HS-5 (cell line): ENCODE data around the gene SETD7.
A peak's percentile ranks its signal among the peaks of the same experiment; 100 is the strongest.

ENCODE experiments used
- DNase-seq: peaks from one replicate; pipeline ENCODE4 v3.0.0-alpha.2; 2012; ENCODE audit warnings: low read depth

SETD7 gene

DNA sequence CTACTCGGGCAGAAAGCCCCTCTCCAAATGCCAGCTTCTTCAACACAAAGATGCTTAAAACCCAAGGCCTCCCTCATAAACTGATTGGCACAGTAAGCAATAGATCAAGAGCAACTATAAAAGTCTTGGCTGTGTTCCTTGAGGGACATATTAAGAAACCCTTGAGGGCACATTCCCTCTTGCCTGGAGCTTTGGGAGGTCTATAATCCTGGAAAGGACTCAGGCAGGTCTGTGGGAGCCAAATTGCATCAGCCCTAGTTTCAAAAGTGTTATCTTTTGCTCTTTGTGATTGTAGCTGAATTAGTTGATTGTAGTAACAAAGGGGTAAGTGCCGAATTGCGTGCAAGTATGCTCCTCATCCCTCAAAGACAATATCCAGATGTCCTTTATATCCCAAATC, 18.6 kb upstream of the SETD7 start:
- no peak for DNase-seq

DNA sequence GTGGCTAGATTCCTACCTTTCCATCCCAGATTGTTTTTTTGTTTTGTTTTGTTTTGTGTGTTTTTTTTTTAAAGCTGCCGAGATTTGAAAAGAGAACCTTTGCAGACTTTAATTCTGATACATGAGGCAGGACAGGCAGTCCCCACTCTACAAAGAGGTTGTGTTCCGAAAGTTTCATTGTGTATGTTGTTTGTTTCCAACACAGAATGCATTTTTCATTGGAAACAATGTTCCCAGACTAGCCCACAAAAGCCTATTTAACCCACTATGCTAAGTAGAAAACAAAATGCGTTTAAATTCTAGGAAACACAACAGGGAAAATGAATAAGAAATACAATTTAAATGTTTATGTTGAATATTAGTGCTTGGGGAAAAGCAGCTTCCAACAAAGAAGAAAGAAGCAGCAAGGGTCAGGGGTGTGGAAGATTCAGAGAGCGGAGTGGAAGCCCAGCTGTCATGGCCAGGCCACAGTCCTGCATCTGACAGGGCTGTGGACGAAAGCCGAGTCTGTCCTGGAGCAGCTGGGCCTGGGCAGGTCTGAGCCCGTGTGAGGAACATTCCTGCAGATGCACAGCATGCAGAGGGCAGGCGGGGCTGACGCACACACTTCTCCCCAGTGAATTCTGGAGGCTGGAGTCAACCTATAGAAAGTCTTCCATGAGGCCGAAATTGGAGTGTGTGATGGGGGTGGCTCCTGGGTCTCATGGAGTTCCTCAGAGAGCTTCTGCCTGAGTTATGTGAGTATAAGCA, 12.4 kb upstream of the SETD7 start:
- no peak for DNase-seq

DNA sequence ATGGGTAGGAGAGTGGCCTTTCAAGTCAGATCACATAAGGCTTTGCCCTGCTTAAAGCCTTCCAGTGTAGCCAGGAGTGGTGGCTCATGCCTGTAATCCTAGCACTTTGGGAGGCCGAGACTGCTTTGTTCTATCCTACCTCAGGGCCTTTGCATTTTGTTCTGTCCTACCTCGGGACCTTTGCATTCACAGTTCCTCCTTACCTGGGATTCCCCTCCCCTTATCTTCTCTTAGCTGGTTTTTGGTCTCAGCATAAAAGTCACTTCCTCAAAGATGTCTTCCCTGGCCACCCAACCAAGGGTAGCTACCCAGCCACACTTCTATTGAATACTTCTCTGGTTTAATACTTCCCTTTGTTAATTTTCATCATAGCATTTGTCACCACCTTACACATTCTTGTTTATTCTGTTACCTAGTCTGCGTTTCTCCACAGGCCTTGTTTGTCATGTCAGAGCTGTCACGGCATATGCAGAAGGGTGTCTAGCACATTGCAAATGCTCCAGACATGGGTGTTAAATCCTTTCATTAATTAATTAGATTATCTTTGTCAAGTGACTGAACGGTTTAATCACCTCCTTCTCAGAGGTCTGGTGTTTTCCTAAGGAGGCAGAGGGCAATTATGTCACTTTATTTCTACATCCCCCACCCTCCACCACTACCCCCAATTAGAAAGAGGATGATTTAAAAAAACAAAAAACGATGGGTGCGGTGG, 11.3 kb upstream of the SETD7 start:
- DNase-seq, result no peak

DNA sequence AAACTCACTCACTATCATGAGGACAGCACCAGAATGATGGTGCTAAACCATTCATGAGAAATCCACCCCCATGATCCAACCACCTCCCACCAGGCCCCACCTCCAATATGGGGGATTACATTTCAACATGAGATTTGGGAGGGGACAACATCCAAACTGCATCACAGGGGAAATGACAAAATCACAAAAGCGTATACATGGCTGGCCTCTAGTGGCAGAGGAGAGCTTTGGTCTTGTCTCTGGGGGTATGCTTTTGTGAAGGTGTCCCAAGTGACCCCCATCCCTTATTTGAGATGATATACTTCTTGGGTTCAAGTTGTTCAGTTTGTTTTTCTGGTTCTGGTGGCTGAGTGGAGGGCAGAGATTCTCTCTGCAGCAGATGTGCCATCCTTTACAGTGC, 8.5 kb upstream of the SETD7 start:
- no peak for DNase-seq

DNA sequence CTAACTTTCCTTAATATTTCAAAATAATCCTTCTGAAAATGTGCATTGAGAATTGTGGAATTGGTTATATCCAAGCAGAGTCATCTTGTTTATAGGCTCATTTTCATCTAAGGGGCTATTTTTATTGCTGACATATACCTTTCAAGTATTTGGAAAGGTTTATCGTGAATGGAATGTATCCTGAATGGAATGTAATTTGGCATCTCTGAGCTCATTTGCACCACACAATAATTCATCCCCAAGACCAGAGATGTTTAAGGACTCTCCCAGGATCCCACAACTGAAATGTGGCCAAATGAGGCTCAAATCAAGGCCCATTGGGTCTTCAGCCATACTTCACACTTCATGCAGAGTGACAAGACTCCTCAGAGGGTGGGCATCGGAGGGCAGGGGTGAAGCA, 7.5 kb upstream of the SETD7 start:
- no peak for DNase-seq

DNA sequence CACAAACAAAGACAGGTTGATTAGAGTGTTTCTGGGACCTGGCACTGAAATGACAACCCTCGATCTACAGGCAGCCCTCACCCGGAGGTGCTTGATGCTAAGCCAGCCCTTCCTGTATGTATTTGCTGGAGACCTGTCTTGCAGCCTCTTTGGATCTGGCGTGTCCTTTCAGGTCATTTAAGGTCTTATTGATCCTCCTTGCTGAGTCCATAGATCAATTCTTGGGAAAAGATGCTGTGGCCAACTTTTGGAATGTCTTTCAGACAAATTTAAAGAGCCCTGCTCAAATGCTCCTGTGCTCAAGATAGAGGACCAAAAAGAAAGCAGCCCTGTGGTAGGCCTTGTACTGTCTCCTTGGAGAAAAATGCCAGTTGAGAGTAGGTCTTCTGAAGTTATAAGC, 6.8 kb upstream of the SETD7 start:
- DNase-seq, result no peak

DNA sequence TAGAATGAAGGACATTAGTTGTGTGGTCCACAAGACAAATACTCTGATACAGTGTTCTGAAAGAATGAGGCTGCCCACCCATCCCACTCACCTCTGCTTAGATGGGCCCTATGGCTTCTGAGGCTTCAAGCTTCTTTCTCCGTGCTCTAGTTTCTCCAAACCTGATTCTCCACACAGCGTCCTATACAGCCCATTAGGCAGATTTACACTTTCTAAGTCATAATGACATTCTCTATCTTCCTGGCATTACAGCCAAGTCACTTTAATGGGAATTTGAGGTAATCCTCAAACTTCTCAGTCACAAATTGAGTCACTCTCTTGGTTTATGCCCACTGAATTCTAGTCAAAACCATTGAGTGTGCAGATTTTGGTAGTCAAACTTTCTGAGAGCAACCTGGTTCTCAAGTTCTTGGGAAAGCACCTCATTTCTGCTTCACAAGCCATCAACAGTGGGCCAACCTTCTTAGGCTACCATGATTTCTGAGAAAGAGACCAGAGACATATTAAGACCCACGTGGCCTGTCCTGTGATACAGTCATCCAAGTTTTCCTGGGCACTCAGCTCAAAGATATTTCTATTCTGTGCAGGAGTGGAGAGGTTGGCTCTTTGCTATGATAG, 6.2 kb upstream of the SETD7 start:
- DNase-seq, result no peak

DNA sequence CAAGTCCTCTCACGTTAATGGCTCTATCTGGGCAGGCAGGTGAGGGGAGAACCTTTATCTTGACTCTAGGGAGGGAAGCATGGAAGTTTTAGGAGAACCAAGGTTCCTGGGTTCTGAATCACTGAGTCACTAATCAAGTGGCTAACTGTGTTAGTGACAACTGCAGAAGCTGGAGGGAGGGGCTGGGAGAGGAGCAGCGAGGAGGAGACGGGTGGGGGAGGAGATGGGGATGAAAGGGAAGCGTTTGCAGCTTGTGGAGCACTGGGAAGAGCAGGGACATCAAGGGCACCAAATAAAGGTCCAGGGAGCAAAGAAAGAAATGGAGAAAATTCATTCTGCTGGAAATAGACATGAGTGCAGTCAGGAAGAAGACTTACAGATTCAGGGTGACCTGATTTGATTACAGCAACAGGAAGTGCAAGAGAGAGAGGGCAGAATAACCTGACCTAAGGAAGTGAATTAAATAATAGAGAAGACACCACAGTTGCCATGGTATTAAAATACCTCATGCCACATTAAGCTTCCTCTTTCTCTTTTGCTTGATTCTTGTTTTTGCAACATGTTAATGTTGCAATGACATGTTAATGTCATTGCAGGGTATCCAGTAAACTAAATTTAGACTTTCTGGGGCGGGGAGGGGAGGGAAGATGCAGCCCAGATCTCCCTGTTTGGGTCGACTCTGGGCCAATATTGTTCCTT, 4.5 kb upstream of the SETD7 start:
- no peak for DNase-seq

DNA sequence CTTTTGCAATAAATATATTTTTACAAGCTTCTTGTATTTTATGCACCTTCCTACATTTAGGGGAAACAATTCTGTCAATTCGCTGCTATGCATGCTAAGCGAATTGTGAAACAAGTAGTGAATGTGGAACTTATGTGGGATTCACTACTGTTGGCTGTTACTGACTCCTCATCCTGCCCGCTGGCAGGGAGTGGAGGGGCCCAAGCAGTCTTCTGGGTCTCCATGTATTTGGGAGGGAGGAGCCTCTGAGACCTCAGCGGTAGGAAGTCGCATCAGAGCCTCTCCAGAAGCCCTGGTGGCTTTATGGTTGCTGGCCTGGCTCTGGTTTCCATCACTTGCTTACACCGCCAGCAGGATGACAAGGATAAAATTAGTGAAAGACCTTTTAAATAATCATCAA, 3.7 kb upstream of the SETD7 start:
- no peak for DNase-seq

DNA sequence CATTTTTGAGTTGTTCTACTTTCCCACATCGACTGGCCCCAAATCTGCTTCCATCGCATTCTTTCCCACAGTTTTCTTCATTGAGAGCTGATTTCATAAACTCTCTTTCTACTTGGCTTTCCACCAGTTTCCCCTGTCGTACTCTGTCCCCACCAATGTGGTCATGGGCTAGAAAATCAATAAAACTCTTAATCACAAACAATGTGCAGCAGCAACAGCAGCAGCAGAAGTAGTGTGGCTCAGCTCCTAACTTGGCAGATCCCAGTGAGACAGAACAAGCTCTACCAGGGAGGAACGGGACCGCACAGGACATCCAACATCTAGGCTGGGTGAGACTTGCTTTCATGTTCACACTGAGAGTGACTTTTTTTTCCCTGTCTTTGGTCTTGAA, 3.1 kb upstream of the SETD7 start:
- no peak for DNase-seq

DNA sequence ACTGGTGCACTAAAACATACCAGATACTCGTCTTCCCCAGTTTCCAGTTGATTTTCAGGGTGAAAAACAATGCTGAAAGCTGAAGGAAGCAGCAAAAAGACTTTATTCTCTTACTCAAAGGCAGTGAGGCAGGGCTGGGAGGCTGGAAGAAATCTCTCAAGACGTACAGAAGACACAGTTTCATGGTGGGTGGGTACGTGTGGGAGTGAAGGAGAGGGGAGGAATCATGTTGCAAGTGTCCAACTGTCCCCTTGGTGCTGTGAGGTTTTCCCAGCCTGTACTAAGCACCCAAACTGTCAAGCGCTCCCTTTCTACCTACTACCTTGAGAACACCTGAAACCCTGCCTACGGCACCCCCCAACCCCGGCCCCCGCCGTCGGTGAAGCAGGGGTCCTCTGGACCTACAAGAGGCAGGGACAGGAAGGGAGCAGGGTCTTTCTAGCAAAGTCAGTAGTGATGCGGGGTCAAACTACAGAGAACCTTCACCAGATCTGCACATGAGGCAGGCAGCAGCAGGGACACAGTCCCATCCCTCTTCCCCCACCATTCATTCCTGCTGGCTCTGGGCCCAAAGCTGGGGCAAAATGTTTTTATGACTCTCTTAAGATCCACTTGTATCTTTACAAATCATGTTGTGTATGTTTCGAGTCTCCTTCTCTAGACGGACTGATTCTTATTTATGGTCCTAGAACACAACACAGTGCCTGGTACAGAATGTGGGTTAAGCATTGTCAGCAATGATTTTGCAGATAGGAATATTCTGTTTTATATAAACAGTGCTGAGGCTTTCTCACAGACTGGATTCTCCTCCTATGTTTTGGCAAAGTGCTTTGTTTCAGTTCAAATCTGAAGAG, 2.4 kb upstream of the SETD7 start:
- no peak for DNase-seq

DNA sequence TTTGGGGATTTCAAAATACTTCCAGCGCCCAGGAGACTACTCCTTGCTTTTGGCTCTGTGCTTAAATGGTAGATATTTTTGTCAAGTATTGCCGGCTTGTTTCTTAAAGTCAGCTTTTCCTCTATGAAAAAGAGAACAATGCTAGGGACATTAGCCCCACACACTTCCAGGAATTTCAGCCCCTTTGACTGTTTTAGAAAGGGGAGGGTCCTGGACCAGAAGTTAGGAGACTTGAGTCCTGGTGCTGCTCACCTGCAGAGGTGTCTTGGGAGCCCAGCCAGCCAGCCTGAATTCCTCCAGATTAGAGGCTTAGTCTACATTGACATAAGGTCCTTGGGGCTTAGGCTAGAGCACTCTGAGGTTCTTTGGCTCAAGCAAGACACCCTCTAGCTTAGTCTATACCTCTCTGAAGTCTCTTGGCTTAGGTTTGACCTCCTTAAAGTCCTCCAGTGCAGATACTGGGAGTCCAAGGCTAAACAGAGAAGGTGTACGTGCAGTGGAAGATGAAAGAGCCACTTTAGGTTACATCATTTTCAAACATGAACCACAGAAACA, 1.6 kb upstream of the SETD7 start:
- DNase-seq, result no peak

DNA sequence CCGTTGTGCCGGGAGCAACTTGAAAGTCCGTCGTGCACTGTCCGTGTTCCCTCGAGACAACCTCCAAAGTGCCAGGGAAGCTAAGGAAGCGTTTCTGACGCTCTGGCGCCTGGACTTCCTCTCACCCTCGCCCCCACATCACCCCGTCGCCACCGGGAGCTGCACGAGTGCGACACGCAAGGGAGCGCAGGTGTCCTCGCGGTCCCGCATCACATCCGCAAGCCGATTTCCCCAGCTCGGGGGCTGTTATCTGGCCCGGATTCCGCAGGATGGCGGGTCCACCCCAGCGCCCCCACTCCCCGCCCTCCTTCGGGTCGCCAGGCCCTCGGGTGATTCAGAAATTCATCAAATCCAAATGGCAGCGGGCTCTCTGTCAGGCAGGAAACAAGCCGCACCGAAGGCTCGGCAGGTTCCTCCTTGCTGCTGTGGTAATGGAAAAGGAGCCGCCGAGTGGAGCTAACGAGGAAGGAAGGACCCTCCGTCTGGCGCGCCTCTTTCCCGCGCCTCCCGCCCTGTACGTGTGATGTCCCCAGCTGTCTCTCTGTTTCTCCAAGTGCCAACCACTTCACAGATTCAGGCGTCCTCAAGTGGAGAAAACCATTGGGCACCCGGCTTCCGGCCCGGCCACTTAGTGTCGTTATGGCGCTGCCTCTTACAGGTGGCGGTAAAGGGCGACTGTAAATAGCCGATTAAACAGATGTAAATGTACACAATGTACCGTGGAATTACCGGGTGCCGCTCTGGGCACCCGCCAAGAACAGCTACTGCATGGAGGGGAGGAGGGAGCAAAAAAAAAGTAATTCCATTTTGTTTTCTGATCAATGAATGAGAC, 921 bp upstream of the SETD7 start:
- no peak for DNase-seq

DNA sequence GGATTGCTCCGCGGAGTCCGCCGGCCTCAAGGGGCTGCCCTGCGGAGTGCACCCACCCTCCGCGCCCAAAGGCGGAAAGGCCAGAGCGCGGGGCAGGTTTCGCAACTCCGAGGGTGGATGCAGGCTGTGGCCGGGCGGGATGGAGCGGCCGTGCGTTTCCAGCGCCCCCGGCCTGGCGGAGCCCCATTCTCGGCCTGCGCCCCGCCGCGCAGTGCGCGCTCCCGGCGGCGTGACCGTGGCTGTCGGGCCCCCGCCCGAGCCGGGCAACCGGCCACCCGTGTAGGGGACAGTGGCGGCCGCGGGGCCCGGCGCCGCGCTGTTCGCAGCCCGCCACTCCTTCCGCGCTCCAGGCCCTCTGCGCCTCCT, 331 bp downstream of the SETD7 start:
- no peak for DNase-seq

DNA sequence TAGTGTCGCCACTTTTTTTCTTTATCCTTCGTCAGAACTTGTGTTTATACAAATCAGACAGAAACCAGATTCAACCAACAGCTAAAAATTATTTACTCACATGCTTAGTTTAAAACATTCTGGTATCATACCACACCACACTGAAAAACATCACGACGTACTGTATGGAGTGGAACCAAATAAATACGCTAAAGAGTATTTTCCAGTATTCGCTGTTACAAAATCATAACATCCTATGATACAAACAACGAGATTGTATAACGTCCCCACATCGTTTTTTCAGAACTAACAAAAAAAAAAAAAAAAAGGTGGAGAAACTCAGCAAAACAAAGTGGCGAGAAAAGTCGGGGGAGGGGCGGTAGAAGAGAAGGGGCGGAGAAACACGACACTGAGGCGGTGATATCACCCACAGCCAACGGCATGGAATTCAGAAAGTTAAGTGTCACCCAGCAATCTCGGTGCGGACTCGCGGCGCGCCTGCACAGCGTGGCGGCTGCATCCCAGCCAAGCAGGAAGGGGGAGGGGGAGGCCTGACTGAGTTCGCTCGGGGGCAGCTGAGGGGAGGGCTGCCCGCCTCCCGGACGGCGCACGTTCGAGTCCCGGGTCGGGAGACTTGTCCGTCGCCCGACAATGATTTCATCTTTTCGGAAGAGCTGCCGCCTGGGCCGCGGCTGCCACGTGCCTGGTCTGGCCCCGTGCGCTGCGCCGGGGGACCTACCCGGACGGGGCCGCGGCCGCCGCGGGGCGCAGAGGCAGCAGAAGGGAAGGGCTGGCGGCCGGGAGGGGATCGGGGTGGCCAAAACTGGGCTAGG, 920 bp downstream of the SETD7 start:
- DNase-seq, result peak; percentile 58

DNA sequence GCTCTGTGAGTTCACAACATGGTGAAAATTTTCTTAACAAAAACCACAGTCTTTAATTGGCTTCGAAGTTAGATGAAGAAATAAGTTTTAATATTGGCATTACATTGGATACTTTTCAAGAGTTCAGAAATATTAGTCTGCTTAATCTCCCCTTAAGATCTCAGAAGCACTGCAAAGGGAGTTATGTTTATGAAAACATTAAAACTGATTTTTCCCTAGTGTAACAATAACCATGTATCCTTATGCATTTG, 1.5 kb downstream of the SETD7 start:
- DNase-seq, result no peak

DNA sequence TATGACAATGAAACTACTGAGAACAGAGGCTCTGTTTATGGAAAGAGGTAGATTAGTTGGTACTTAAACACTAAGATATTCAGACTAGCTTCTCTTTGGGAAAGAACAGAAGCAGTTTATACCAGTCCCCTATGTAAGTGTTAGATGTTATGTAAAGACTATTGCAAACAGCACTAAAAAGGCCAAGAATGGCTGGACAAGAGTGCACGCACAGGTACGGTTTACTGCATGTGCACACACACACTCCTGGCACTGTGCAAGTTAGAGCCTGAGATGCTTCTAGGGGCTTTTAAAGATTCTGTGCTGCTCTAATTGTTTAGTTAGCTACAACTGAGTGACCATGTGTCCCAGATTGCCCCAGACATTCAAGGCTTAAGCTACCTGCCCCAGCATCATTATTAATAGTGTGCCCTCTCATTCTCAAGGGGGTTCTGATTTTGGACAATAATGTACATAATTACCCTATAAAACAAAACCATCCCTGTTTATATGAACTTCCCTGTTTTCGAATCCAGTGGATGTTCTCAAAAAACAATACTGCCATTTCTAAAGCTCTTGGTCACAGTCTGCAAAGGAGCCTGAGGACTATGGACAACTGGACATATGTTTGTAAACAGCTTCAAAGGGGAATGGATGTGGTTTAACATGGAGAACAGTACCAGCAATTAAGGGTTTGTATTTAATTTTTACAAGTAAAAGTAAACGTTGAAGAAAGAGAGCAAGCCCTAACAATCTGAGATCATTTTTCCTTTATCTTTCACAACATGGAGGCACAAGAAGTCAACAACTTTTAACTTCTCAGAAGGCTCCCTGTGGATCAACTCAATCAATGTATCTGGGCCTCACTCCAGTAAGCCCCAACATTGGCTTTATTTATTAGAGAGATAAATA, 2.0 kb downstream of the SETD7 start:
- no peak for DNase-seq

DNA sequence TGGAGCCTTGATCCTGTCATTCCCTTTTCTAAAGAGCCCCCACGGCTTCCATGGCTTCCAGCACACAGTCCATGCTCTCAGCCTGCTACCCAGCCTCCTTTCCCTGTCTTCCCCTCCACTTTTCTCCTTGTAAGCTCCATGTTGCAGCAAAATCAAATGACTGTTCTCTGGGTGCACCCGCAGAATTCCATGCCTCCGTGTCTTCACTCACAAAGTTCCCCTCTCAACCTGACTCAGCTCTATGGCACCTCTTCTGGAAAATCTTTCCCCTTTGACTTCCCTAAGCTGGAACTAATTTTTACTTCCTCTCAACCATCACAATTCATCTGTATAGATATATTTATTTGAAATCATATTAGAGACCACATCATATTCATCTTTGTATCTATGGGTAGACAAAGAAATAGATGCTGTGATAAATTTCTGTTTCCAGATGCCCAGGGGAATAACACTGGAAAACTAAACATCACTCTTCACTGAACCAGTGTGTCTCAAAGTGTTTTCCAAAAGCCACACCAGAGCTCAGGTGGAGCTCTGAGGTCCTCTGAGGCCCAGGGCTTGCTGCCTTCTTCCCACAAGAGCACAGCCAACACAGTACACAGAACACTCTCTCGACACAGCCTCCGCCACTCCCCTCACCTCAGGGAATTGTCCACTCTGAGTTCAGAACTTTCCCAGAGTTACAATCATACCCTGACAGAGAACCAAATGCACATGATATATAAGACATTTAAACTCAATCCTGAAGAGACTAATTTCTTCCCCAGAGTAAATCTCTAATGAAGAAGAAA, 3.3 kb downstream of the SETD7 start:
- peak; percentile 42 for DNase-seq
